BJ (cell line): ENCODE results near the gene RPAP3. TPM values are rescaled to one million over a fixed set of nuclear protein-coding genes. Genes with fewer than 3 reads are reported as not detected.

ENCODE experiments used
- CTCF ChIA-PET: fragments of 350-600 bp; formaldehyde crosslinking; extraction: SDS; loops from one replicate; lab custom pipeline; 2021; ENCODE audit warnings: antibody characterized with exemption, inconsistent platforms; lab: Yijun Ruan, JAX
- POLR2A ChIA-PET: fragments of 300-600 bp; sonication (Branson Sonifier 250); formaldehyde crosslinking; extraction: SDS; loops from one replicate; lab custom pipeline; 2021; ENCODE audit warnings: antibody characterized with exemption; lab: Charles Lee
- DNase-seq: peaks from one replicate; pipeline ENCODE4 v3.0.0-alpha.2; 2011; ENCODE audit warnings: low read depth
- H3K27me3 ChIP-seq: 2 replicates; pipeline ENCODE4 v1.6.0; 2011; ENCODE audit warnings: low read length; ENCODE audit not compliant: control insufficient read depth, insufficient read depth
- H3K36me3 ChIP-seq: 2 replicates; pipeline ENCODE4 v1.5.1; 2011; ENCODE audit warnings: low read length; ENCODE audit not compliant: control insufficient read depth, insufficient read depth
- H3K4me3 ChIP-seq: 2 replicates; pipeline ENCODE4 v1.5.1; 2011; ENCODE audit warnings: low read depth, mild to moderate bottlenecking, control low read depth, low read length
- CTCF ChIP-seq: IDR thresholded peaks from 2 replicates; pipeline ENCODE4 v1.5.1; 2011; ENCODE audit warnings: low read depth, mild to moderate bottlenecking, control low read depth, inconsistent platforms, low read length, moderate library complexity; ENCODE audit not compliant: insufficient read depth
- polyA plus RNA-seq: library from polyadenylated mRNA; depleted of rRNA; stranded (reverse); fragments of >200 nt; gene quantifications from 2 replicates; pipeline ENCODE4 v1.2.3, GENCODE V29; 2011

The RPAP3 gene
- polyA plus RNA-seq, 1 experiment, result 6.1 TPM

- H3K4me3 ChIP-seq, result no peak overlapping the region
- no peak for TF ChIP-seq CTCF
- H3K36me3 ChIP-seq, result no peaks in the 10 kb centered on the region
- ChIA-PET POLR2A (no interaction called here), CTCF (interaction anchor here (0.7 to 17.6 kb wide), 6 partner anchors 12 to 210 kb away, joined by 3 to 454 read pairs (median 122); partner anchors contain the start of genes ENDOU and SLC48A1)
- peaks cover 2% of the 10 kb centered on the region; the same call in 1 of the 2 replicates for H3K27me3 ChIP-seq
- no peak for DNase-seq
Measured at GRCh38 chr12:47739297-47739696, 33.5 kb upstream of the RPAP3 start.

- Histone ChIP-seq H3K36me3 (no peaks in the 10 kb centered on the region), H3K27me3 (0 out of 2 replicates have a peak, but pooled peaks cover 1% of the 10 kb centered on the region), H3K4me3 (no peak overlapping the region)
- no peak for DNase-seq
- POLR2A ChIA-PET, result no interaction called here
- CTCF ChIA-PET, result interaction anchor here (1.0 to 17.6 kb wide), 5 partner anchors 21 to 100 kb away, joined by 3 to 454 read pairs (median 23); partner anchors contain the start of genes RAPGEF3 and SLC48A1
- no peak for TF ChIP-seq CTCF
Measured at GRCh38 chr12:47737936-47738594, 32.2 kb upstream of the RPAP3 start.

DNA sequence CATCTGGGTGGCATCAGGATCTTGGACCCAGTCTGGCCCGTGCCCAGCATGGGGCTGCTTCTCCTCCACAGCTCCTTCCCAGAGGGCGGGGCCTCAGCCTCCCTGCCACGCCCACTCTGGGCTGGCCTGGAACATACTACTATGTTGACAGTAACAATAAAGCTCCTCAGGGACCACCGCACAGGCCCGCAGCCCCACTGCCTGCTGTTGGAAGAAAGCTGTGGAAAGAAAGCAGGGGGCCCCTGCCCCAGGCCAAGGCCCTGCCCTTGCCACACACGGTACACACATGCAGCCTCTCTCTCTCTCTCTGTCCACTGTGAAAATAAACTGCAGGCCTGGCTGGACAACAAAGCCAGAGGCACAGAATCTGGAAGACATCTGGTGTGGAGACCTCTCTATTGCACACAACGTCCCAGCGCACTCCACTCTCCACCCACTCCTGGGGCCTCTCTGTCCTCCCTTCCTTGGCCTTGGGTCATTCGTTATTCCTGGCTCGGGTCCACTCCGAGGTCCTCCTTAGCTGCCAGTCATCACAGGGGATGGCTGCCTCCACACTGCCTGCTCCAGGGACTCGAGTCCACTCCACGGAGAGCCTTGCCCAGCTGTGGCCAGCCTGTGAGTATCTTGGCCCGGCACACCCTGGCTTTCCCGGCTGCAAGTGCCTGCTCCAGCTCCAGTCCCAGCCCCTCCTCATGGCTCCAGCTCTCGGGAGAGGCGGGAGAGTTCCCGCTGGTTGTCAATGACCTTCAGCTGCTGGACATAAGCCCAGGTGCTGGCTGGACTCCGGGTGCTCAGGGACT is 31.2 kb upstream of the RPAP3 start:
- no peak for DNase-seq
- no peak for TF ChIP-seq CTCF
- Histone ChIP-seq H3K4me3 (no peak overlapping the region), H3K36me3 (no peaks in the 10 kb centered on the region), H3K27me3 (peaks cover 3% of the 10 kb centered on the region; the same call in 1 of the 2 replicates)
- ChIA-PET CTCF (interaction anchor here (0.8 to 17.6 kb wide), 7 partner anchors 10 to 101 kb away, joined by 4 to 454 read pairs (median 18); partner anchors contain the start of genes RAPGEF3 and SLC48A1), POLR2A (interaction anchor here (0.6 to 0.8 kb wide), 2 partner anchors 42 to 97 kb away, joined by 3 to 7 read pairs; no protein-coding TSS in a partner anchor)

DNA sequence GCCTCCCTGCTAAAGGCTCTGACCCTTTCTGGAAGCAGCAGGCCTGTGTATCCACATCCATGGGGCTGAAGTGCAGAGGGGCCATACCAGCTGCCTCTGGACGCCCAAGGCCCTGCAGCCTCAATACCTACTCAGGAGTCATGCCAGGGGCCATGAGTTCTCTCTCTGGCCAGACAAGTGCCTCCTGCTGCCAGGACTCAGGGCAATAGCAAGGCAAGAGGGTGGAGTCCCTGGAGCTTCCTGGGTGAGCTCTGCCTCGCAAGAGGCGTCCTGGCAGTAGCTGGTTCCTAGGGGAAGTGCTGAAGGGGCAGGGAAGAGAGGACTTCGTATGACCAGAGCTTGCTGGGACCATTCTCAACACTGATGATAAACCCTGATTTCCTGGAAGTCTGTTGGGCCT is 30.4 kb upstream of the RPAP3 start:
- Histone ChIP-seq H3K27me3 (peaks cover 3% of the 10 kb centered on the region; the same call in 1 of the 2 replicates), H3K4me3 (no peak overlapping the region), H3K36me3 (no peaks in the 10 kb centered on the region)
- no peak for DNase-seq
- TF ChIP-seq CTCF, result no peak
- ChIA-PET CTCF (interaction anchor here (0.8 to 17.6 kb wide), 7 partner anchors 9 to 102 kb away, joined by 4 to 454 read pairs (median 18); partner anchors contain the start of genes RAPGEF3 and SLC48A1), POLR2A (interaction anchor here (0.6 to 0.8 kb wide), 2 partner anchors 43 to 98 kb away, joined by 3 to 7 read pairs; no protein-coding TSS in a partner anchor)

GRCh38 chr12:47735649-47736048 is 29.8 kb upstream of the RPAP3 start:
- DNase-seq, result no peak
- TF ChIP-seq CTCF, result no peak
- Histone ChIP-seq H3K36me3 (no peaks in the 10 kb centered on the region), H3K4me3 (no peak overlapping the region), H3K27me3 (peaks cover 3% of the 10 kb centered on the region; the same call in 1 of the 2 replicates)
- CTCF ChIA-PET, result interaction anchor here (2.6 to 17.6 kb wide), 4 partner anchors 9 to 38 kb away, joined by 12 to 454 read pairs (median 93); partner anchors contain the start of genes RAPGEF3 and SLC48A1
- POLR2A ChIA-PET, result no interaction called here
